Suppressor macrophage treated with lipopolysaccharide for 1 hour (primary cell): Measurements from ENCODE around the gene AGAP5.
"Not testable (repeated sequence)": the region's sequence is repeated elsewhere in the genome, so short reads cannot be mapped to it uniquely, and the experiment has no call there.

Experiments used
- DNase-seq, 3 donors: peaks; one replicate each; pipeline ENCODE4 v3.0.0-alpha.2; 2020 to 2022

The AGAP5 gene

DNA sequence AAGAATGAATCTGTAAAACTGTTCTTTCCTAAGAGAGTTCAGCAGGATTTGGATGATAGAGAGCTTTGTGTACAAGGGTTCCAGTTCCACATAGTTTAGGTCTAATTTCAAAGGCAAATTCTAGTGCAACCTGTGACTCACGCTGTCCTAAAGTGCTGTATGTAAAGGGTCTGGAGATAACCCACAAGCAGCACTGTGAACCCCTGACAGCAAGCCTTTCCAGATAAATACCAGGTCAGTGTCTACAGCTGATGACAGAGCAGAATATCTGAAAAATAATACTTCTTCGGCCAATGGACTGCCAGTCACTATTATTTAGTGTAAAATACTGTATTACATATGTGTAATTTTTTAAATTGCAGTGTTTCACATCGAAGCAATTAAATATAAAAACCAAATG, 16.0 kb upstream of the AGAP5 start:
- not testable (repeated sequence) for DNase-seq

DNA sequence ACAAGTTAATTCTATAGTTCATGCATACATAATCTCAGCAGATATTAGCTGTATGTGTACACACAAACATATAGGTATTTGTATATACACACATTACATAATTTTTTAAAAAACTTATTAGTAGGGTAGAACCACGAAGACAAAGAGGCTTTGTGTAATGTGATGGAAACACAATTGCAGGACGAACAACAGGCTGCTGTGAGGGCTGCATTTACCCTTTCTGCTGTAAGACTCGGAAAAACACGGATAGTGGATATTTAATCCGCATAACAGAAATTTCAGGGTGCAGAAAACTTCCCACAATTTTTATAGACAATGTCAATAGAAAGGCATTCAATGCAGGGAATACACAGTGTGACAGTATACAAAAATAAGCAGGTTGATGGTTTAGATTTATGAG, 13.8 kb upstream of the AGAP5 start:
- not testable (repeated sequence) for DNase-seq

DNA sequence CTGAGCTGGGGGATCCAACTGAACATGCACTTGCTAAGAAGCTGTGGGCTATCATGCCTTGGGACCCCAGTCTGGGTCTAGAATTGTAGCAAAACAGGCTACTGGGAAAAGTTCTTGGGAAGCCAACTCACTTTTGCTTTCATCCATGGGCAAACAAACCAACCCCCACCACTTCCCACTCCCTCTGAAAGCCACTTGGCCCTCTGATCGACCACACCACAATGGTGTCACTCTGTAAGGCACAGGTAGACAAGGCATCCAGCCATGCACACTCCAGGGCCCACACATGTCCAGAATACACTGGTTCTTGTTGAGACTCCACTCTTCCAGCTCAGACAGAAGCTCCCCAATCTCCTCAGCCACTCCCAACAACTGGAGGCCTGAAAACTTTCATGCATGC, 10.2 kb upstream of the AGAP5 start:
- not testable (repeated sequence) for DNase-seq

DNA sequence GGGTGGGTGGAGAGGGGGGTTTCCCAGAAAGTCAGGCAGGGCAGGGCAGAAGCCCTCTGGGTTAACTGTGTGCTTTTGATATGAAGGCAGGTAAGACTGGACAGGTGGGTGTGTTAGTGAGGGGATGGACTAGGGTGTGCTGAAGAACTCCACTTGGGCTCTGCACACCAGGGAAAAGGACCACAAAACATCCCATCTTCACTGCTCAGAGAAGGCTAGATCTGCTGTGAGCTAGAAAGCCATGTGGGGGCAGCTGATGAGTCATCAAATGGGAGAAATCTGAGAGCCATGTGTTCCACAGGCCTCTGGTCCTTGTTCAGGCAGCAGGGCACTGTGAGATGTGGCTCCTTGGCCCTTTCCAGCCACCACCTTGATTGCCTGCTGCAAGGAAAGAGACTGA, 9.7 kb upstream of the AGAP5 start:
- DNase-seq = not testable (repeated sequence)

DNA sequence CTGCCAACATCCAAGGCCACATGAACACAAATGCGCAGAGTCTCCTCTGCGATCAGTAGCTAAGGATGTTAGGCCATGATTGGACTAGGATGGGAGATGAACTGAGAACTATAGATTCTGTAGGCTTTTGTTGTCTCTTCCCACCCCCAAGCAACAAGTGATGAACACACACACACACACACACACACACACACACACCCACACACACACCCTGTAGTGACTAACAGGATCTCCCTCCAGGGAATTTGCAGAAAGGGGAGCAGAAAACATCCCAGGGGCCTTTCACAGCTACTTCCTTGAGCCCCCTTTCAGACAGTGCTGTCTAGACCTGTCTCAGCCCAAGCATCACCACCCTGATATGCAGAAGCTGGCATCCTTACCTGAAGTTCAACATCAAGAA, 8.6 kb upstream of the AGAP5 start:
- peak in 1 of 3 donors; percentile 19 for DNase-seq

DNA sequence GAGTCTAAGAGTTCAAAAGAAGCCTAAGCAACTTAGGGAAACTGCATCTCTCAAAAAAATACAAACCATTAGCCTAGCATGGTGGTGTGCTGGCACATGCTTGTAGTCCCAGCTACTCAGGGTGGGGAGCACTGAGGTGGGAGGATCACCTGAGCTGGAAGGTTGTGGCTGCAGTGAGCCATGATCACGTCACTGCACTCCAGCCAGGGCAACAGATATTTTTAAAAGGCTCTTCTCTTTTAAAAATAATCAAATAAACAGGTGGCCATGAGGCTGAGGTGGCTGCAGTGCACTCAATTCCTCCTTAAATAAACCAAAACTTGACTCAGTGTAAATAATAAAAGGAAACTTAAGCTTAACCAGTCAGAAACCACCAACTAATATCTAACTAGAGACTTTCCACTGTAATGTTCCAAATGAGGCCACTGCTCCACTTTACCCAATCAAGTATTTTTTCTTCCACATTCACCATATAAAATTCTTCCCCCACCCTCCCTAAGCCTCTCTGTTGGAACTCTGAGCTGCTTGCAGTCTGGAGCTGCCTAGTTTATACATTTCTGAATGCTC, 7.7 kb upstream of the AGAP5 start:
- DNase-seq = not testable (repeated sequence)

DNA sequence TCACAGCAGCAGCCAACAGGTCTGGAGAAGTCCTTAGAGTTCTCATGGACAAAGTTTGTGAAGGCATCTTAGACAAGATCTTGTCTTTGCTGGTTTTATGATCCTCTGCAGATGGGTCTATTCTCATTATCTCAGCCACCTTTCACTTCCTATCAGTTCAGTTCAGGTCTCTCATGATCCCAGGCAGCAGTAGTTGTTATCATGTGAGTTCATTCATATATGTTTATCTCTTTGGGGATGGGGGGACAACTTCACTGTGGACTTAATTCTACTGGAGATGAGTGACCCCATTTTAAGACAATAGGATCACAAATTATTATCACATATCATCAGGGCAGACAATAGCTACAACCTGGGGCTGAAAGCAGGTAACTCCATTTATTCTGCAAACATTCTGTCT, 6.0 kb upstream of the AGAP5 start:
- not testable (repeated sequence) for DNase-seq

DNA sequence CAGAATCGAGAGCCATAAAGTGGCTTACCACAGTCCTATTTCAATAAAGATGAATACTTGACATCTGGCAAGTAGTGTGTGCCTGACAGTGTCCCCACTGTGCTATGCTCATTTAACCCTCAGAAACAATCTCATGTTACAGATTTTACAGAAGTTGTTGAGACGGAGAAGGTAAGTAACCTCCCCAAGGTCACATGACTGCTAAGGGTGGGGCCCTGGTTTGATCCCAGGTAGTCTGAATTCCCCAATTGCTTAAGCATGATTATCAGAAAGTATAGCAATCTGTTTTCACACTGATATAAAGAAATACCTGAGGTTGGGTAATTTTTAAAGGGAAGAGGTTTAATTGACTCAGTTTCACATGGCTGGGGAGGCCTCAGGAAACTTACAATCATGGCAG, 910 bp upstream of the AGAP5 start:
- not testable (repeated sequence) for DNase-seq

DNA sequence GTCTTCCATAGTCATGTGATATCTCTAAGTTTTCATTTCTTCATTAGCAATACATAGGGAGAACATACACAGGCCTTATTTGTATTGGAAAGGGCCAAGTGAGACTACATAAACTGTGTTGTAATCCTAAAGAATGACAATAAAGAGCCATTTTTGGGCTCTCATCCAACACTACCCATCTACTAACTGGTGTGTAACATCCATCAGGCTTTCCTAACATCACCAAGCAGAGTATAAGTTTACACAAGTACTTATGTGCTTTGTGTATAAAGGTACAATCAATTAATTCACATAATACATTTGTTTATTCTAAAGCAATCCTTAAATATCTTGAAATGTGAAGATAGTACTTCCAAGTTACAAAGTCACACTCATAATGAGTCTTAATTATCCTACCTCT, 2.6 kb downstream of the AGAP5 start:
- not testable (repeated sequence) for DNase-seq

DNA sequence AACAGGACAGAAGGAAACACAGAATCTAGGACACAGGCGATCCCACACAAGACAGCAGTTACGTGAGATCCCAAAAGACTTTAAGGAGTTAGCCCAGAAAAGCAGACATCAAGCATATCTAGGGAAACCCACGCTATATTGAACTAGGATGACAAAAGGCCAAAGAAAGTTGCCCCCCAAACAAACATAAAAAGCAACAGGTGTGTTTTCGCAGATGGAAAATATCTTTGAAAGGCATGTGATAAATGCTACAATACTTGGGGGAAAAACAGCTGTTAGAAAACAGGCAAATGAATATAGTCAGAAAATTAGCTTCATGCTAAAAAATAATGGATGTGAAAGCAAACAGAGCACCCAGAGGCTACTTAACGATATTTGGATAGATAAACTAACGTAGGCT, 7.2 kb downstream of the AGAP5 start:
- DNase-seq = not testable (repeated sequence)

DNA sequence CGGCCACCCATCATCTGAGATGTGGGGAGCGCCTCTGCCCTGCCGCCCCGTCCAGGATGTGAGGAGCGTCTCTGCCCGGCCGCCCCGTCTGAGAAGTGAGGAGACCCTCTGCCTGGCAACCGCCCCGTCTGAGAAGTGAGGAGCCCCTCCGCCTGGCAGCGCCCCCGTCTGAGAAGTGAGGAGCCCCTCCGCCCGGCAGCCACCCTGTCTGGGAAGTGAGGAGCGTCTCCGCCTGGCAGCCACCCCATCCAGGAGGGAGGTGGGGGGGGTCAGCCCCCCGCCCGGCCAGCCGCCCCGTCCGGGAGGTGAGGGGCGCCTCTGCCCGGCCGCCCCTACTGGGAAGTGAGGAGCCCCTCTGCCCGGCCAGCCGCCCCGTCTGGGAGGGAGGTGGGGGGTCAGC, 8.3 kb downstream of the AGAP5 start:
- not testable (repeated sequence) for DNase-seq

DNA sequence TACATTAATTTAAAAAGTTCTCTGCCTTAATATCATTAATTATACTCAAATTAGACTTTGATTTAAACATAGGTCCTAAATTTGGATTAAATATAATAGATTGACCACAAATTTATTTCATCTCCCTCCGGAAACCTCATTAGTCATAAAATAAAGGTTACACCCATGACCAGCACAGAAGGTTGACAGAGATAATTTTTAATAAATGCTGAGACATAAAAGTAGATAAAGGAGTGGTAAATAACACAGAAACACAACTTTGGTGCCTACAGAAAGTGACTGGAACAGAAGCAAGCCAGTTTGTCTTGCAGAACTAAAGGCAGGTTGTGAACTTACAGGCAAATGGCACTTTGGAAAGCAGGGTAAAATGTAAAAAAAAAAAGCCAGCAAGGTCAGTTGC, 10.3 kb downstream of the AGAP5 start:
- DNase-seq = not testable (repeated sequence)

DNA sequence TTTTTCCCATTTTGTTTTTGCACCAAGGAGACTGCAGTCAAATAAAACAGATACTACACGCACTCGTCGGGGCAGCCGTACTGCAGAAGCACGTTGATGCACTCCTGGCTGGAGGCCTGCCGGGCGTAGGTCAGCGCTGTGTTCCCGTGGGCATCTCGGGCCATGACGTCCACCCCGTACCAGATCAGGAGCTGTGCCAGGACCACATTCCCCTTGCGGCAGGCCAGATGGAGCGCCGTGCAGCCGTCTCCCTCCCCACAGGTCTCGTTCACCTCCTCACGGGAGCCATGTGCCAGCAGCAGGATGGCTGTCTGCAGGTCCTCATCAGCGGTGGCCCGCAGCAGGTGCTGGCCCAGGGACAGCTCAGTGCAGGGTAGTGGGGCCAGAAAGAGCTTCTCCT, 23.4 kb downstream of the AGAP5 start:
- DNase-seq = not testable (repeated sequence)

DNA sequence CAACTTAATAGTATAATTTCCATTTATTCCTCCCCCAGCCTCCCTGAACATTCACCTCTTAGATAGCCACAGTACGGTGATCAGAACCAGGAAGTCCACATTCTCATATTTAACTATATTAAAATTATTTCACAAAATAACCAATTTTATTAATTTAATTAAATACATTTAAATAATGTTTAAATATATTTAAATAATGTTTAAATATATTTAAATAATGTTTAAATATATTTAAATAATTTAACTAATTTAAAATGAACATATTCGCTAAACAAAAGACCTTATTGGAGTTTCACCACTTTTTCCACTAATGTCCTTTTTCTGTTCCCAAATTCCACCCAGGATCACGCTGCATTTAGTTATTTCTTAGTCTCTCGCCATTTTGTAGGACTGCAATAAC, 29.5 kb downstream of the AGAP5 start:
- not testable (repeated sequence) for DNase-seq

DNA sequence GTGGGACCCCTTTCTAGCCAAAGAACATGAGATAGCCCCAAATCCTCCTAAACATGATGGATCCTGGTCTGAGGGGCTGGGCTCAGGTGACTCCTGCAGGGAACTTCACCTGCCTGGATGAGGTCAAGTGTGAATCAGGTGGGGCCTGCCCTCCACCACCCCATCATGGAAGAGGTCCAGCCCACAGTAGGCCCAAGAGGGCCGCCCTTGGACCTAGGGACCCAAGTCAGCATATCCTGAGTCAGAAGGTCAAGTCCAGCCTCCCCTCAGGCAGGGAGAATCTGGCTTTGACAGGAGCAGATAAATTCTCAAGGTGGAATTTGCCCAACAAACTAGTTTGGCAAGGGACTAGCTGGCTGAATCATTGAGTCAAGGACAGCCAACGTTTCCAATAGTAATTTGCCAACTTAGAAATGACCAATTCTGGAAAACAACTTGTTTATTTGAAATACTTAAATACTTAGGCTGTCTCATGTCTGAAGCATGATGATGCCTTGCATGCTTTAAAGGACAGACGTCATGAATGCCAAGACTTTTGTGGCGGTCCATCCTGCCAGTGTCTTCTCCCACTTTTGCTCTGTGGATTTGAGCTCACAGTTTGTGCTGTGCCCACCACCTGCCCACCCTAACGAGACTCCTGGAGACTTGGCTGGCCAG, 31.6 kb downstream of the AGAP5 start:
- not testable (repeated sequence) for DNase-seq

DNA sequence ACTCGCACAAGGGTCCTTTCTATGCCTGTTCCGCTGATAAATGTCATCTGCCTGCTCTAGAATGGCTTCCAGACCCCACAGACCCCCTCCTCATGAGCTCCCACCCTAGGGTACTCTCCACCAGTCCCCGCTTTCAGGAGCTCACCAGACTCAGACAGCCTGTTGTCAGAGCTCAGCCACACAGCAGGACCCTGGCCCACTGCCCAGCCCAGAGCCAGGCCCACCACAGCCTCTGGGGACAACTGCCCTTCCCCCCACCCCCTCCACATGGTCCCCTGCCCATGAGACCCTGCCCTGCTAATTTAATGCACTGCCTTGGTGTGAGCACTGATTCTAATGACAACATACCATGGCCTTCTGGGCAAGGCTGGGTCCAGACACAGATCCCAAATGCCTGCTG, 32.3 kb downstream of the AGAP5 start:
- not testable (repeated sequence) for DNase-seq

DNA sequence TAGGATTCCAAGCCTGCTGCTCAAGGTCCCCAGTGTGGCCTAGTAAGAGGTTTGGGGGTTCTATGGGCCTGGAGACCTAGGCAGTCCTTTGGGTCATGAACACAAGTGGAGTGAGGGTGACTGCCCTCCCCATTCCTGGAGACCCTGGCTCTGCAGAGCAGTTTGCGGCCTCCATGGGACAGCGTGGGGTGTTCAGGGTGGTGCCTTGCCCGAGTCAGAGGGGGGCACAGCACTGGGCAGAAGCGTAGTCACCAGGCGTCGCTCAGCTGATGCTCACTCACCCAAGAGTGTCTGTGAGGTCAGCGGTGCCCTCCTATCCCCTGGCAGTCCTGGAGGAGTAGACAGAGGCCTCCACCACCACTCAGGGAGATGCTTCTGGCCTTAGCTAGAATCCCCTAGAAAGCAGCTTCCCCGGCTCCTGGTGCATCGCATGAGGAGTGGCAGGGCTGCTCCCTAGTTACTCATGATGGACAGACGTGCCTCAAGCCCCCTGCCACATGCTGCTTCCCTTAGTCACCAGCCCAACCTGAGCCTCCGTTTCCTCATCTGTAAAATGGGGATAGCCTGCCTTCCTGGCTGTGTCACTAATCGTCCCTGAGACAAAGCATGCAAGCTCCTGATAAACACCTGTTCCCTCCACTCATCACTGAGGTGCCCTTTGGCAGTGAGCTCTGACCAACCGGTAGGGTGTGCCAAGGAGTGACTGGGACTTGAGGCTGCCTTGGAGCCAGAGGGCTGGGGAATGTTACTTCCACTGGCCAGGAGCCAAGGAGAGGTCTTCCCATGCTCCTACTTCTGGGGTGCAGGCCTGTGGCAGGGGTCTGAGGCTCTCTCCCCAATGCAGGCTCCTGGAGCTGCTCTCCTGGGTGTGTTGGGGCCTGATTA, 33.5 kb downstream of the AGAP5 start:
- DNase-seq = not testable (repeated sequence)

DNA sequence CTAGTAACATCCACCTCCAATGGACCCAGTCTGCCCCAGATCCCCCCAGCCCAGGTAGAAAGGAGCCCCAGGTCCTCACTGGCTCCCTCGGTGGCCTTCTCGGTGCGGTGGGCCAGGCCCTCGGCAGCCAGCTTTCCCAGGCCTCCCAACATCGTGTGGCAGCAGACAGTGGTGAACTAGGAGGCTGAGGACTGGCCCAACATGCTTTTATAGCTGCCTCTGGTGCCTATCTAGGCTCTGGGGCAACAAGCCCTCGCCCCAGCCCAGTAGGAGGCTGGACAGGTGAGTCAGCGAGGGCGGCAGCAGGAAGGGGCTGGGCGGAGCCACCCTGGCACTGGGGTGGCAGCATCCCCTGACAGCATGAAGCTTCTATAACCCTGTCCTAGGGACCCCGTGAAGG, 34.3 kb downstream of the AGAP5 start:
- not testable (repeated sequence) for DNase-seq

DNA sequence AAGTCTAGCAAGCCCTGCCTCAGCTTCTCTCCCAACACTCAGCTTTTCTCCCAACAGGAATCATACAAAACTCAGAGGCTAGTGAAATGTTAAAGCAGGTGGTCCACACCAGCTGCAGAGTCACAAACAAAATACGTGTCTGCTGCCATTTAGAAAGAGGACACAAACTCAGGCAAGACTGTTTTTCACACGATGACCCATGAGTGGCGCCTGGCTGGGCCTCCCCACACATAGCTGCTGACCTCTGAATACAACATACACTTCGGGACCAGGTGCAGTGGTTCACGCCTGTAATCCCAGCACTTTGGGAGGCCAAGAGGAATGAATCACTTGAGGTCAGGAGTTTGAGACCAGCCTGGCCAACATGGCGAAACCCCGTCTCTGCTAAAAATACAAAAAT, 35.2 kb downstream of the AGAP5 start:
- DNase-seq = not testable (repeated sequence)

DNA sequence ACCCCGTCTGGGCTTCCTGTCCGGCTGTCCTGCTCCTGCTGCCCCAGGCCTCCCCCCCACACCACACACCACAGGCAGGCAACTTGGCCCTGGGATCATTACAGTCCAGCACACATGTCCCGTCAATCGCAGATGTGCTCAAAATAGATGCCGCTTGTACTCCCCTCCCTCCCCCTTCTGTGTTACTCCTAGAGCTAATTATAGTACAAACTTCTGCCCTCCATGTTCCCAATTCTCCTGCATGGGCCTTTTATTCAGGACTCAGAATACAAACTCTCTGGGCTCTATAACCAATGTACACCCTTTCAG, 42.0 kb downstream of the AGAP5 start, which contains the start of gene SYNPO2L:
TSS of gene SYNPO2L (minus strand) at position 40 of the 309 bp plus-strand sequence. CDS start 107 bp downstream, outside the sequence.
- no peak for DNase-seq

DNA sequence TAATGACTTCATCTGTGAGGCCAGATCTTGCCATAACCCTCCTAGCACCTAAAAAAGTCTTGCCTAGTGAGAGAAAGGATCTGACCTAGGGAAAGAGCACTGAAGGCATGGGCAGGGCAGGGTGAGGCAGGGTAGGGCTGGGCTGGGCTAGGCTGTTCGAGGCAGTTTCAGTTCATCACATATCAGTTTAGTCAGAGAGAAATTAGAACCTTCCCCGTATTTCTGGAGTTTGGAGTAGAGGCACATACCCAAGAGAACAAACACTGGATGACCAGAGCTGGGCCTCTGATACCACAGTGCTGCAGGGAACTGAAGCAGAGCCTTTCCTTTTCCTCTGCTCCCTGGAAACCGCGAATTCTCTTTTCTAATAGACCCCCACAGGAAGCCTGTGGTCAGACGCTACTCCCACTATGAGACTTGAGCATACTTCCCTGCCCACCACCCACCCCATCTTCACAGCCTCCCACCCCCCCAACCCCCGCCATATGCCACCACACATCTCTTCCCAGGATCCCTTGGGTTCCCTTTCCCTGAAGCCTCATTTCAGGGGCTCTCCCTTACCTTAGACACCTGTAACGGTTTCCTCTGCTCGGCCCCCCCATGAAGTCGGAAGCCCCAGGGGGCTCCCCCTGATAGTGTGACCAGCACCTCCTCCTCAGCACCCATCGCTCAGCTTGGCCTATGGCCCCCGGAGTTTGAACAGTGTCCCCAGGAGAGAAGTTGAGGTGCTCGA, 42.5 kb downstream of the AGAP5 start:
- no peak for DNase-seq

DNA sequence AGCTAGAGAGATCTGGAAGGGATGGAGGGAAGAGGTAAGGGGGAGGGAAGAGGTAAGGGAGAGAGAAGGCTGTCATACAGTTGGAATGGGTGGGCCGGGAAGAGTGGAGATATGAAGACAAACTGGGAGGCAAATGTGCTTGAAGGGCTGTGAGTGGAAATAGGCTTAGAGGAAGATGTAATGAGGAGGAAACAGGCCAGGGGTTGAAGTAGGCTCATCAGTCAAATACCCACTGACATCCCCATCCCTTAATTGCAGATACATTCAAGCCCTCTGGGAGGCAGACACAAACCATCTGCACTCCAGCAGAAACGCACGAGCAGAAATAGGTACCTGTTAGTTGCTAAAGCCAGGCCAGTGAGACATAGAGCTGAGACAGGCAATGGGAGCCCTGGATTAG, 44.2 kb downstream of the AGAP5 start:
- peak in 1 of 3 donors; percentile 28 for DNase-seq

DNA sequence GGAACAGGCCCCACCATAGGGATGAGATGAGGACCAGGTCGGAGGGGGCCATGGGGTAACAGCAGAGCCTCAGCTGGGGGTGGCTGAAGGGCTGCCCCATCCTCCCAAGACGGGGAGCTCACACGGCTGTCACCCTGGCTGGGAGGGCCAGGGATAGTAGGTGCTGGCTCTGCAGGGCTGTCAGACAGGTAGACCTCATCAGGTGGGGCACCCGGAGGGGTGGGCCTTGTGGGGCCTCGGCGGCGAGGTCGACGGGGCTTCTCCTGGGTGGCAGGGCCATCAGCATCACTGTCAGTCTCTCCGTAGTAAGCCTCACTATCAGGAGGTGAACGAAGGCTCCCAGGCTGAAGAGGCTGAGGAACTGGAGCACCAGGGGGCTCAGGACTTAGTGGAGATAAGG, 44.7 kb downstream of the AGAP5 start:
- DNase-seq = no peak
